Measurements from ENCODE around the gene DNMT1. TPM values are rescaled to one million over a fixed set of nuclear protein-coding genes. Genes with fewer than 3 reads are reported as not detected.
A peak's percentile ranks its signal among the peaks of the same experiment; 100 is the strongest.

The DNMT1 gene
- total RNA-seq, 1 experiment from 2014 or later, result 168 TPM

DNA sequence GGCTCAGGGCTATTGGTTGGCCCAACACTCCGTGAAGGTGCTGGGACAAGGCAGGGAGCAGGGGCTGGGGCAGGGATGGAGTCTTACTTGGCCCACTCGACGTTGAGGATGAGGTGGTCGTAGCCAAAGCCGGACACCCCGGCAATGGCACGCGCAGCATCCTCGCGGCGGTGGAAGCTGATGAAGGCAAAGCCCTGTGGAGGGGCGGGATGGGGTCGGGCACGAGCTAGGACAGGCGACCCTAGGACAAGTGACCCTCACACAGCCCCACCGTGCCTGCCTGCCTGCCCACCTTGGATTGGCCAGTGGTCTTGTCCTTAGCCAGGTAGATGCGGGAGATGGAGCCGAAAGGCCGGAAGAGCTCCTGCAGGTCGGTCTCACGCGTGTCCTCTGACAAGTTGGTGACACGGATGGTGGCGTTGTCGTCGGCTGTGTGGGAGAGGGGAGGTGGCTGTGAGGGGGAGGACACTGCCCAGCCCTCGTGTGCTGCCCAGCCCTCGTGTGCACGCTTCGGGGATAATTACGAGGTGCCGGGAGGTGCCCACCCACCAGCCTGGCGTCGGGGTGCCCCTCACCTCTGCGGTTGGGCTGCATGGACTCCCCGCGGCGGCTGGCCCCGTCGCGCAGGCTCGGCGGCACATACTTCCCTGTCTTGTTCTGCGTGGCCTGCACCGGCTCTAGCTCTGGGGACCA is 79.2 kb downstream of the DNMT1 start:
- Histone ChIP-seq H3K27me3 (ENCODE audit: control insufficient read depth, insufficient read depth, low read length) (no peaks in the 10 kb centered on the region), H3K9me3 (ENCODE audit: control insufficient read depth, insufficient read depth, low read depth, low read length) (no peaks in the 10 kb centered on the region), H3K4me3 (ENCODE audit: low read depth in 2 of 2, low read length in 2 of 2) (no peak overlapping the region), H3K27ac (ENCODE audit: low read length) (no peak overlapping the region), H3K36me3 (ENCODE audit: control insufficient read depth, insufficient read depth, low read length) (peaks cover 3% of the 10 kb centered on the region; the same call in 1 of the 2 replicates), H3K4me1 (ENCODE audit: control insufficient read depth, insufficient read depth, low read length) (peaks cover 8% of the 10 kb centered on the region)
- TF ChIP-seq, protein P1, sequence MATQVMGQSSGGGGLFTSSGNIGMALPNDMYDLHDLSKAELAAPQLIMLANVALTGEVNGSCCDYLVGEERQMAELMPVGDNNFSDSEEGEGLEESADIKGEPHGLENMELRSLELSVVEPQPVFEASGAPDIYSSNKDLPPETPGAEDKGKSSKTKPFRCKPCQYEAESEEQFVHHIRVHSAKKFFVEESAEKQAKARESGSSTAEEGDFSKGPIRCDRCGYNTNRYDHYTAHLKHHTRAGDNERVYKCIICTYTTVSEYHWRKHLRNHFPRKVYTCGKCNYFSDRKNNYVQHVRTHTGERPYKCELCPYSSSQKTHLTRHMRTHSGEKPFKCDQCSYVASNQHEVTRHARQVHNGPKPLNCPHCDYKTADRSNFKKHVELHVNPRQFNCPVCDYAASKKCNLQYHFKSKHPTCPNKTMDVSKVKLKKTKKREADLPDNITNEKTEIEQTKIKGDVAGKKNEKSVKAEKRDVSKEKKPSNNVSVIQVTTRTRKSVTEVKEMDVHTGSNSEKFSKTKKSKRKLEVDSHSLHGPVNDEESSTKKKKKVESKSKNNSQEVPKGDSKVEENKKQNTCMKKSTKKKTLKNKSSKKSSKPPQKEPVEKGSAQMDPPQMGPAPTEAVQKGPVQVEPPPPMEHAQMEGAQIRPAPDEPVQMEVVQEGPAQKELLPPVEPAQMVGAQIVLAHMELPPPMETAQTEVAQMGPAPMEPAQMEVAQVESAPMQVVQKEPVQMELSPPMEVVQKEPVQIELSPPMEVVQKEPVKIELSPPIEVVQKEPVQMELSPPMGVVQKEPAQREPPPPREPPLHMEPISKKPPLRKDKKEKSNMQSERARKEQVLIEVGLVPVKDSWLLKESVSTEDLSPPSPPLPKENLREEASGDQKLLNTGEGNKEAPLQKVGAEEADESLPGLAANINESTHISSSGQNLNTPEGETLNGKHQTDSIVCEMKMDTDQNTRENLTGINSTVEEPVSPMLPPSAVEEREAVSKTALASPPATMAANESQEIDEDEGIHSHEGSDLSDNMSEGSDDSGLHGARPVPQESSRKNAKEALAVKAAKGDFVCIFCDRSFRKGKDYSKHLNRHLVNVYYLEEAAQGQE (IDR thresholded peaks at IDR 0.05; ENCODE audit: insufficient read depth in 1 of 2, low read depth in 2 of 2, low read length in 1 of 2), result no peak
- TF ChIP-seq POLR2AphosphoS5 (IDR thresholded peaks at IDR 0.05; ENCODE audit: low read depth, low read length) (no peak), SIN3A (IDR thresholded peaks at IDR 0.05; ENCODE audit: borderline replicate concordance, insufficient read depth, low read depth, low read length) (no peak), TCF7L2 (IDR thresholded peaks at IDR 0.05; ENCODE audit: low read depth, low read length) (no peak)
- TF ChIP-seq, protein P2, sequence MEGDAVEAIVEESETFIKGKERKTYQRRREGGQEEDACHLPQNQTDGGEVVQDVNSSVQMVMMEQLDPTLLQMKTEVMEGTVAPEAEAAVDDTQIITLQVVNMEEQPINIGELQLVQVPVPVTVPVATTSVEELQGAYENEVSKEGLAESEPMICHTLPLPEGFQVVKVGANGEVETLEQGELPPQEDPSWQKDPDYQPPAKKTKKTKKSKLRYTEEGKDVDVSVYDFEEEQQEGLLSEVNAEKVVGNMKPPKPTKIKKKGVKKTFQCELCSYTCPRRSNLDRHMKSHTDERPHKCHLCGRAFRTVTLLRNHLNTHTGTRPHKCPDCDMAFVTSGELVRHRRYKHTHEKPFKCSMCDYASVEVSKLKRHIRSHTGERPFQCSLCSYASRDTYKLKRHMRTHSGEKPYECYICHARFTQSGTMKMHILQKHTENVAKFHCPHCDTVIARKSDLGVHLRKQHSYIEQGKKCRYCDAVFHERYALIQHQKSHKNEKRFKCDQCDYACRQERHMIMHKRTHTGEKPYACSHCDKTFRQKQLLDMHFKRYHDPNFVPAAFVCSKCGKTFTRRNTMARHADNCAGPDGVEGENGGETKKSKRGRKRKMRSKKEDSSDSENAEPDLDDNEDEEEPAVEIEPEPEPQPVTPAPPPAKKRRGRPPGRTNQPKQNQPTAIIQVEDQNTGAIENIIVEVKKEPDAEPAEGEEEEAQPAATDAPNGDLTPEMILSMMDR (IDR thresholded peaks at IDR 0.05), result no peak
- ATAC-seq (no peak), DNase-seq (ENCODE audit: low read depth, low spot score) (no peak)
- in situ Hi-C loops (cut with HindIII; ENCODE audit: low pct_unique_long_range_greater_than_20kb, low sequenced_read_pairs), result no loop called here
- intact Hi-C loops (cut with micrococcal nuclease; ENCODE audit: unreplicated experiment), result no loop called here
- POLR2A ChIA-PET, result no interaction called here
- CTCF ChIA-PET, result no interaction called here
- no TSS peak for BruUV-seq (replicated peaks)

DNA sequence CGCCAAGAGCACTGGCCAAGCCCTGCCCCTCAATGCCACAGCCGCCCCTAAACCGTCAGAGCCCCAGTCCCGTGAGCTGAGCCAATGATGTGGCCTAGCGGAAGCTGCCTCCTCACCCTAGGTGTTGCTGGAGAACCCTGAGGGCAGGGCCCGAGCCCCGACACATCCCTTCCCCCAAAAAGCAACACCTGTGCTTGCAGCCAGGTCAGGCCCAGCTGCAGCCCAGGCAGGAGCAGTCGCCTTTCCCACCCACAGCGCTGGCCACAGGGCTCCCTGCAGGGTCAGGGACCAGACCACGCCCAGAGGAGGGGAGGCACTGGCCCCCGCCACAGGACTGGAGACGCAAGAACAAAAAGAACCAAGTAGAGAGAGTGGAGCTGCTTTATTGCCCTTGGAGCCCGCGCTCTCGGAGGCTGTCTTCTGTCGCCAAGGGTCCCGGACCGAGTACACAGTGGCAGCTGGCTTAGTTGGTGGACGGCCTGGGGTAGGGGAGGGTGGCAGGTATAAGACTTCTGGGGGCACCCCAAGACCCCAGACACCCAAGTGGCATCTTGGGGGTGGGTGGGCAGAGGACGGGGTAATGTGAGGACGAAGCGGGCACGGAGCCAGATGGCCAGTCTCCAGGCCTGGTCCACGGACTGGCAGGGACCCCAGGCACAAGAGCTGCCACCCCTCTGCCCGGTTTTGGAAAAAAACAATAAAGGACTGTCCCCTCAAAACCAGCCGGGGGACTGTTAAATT is 79.9 kb downstream of the DNMT1 start:
- H3K36me3 ChIP-seq (ENCODE audit: control insufficient read depth, insufficient read depth, low read length), result peaks cover 3% of the 10 kb centered on the region; the same call in 1 of the 2 replicates
- no peaks in the 10 kb centered on the region for H3K9me3 ChIP-seq (ENCODE audit: control insufficient read depth, insufficient read depth, low read depth, low read length)
- ATAC-seq (peak; percentile 8), DNase-seq (ENCODE audit: low read depth, low spot score) (no peak)
- POLR2A ChIA-PET, result no interaction called here
- CTCF ChIA-PET, result interaction anchor here (0.7 kb wide), 1 partner anchor 8 kb away, joined by 3 read pairs; the partner anchor contains the start of gene PPAN
- H3K4me1 ChIP-seq (ENCODE audit: control insufficient read depth, insufficient read depth, low read length), result peaks cover 8% of the 10 kb centered on the region
- BruUV-seq (replicated peaks), result no TSS peak
- intact Hi-C loops (cut with micrococcal nuclease; ENCODE audit: unreplicated experiment), result no loop called here
- no peak overlapping the region for H3K4me3 ChIP-seq (ENCODE audit: low read depth in 2 of 2, low read length in 2 of 2)
- in situ Hi-C loops (cut with HindIII; ENCODE audit: low pct_unique_long_range_greater_than_20kb, low sequenced_read_pairs), result no loop called here
- H3K27me3 ChIP-seq (ENCODE audit: control insufficient read depth, insufficient read depth, low read length), result no peaks in the 10 kb centered on the region
- TF ChIP-seq, protein P2 (IDR thresholded peaks at IDR 0.05), result no peak
- 0 out of 2 replicates have a peak, but pooled peaks have one; percentile 20 for TF ChIP-seq POLR2AphosphoS5 (IDR thresholded peaks at IDR 0.05; ENCODE audit: low read depth, low read length)
- H3K27ac ChIP-seq (ENCODE audit: low read length), result no peak overlapping the region
